DMS79 (cell line): ENCODE data around the gene MYO9B.
A peak's percentile ranks its signal among the peaks of the same experiment; 100 is the strongest.

Experiments used
- DNase-seq: peaks from one replicate; lab custom pipeline; 2025; lab: John Stamatoyannopoulos, UW

The MYO9B gene

DNA sequence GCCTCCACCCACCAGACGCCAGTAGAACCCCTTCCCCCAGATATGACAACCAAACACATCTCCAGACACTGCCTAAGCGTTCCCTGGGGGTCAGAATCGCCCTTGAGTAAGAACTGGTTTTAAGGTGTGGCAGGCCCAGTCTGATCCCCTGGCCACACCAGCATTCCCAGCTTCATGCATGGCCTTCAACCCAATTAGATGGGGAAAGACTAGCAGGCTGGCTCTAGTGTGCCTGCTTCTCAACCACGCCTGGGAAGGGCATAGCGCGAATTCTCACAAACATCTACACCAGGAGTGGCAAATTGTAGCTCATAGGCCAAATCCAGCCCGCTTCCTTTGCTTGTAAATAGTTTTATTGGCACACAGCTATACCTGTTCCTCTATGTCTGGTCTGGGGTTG is 13.9 kb upstream of the MYO9B start:
- no peak for DNase-seq

- no peak for DNase-seq
Measured at GRCh38 chr19:17063428-17063827, 12.1 kb upstream of the MYO9B start.

GRCh38 chr19:17069193-17069592 is 6.4 kb upstream of the MYO9B start:
- DNase-seq: no peak

DNA sequence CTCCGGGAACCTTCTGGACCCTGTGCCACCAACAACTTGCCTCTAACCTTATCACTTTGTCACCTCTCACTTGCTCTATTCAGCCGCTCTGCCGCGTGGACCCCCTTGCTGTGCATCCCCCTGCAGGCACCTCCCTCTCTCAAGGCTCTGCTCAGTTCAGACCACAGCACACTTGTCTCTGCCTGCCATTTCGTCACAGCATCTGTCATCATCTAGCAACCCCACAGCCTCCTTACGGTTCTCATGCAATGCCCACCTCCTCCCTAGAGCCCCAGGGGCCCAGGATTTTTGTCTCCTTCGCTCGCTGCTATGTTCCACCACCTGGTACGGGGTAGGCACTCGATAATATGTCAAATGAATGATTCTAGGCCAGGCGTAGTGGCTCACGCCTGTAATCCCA is 5.2 kb upstream of the MYO9B start:
- DNase-seq: no peak

GRCh38 chr19:17070912-17071311 is 4.7 kb upstream of the MYO9B start:
- no peak for DNase-seq

- no peak for DNase-seq
Measured at GRCh38 chr19:17073869-17074633, 1.5 kb upstream of the MYO9B start.

- DNase-seq: no peak
Measured at GRCh38 chr19:17074634-17075034, 943 bp upstream of the MYO9B start.

- peak; percentile 8 for DNase-seq
Measured at GRCh38 chr19:17075864-17076542, 426 bp downstream of the MYO9B start.

GRCh38 chr19:17076543-17076991 is 990 bp downstream of the MYO9B start:
- no peak for DNase-seq

DNA sequence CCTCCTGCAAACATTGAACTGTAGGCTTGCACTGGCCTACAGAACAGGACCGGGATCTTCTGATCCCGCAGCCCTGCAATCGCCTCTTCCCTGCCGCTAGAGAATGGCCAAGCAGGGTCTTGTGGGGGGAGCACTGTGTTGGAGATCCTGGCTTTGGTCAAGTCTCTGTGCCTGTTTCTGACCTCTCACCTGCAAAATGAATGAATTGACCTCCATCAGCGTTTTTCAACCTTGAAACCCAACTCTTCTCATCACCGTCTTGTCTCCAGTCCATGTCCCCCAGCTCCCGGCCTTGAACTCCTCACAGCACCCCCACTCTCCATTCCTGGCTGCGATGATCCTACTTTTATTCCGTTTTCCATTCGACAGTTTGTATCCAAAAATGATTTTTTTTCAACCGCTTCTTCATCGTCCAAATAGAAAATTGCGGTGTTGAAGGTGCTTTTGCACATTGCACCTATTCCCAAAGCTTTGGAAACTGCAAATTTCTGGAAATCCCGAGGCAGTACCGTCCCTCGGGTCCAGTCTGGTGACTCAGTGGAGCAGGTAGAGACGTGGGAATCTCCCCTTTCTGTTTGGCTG is 2.0 kb downstream of the MYO9B start:
- DNase-seq: no peak

DNA sequence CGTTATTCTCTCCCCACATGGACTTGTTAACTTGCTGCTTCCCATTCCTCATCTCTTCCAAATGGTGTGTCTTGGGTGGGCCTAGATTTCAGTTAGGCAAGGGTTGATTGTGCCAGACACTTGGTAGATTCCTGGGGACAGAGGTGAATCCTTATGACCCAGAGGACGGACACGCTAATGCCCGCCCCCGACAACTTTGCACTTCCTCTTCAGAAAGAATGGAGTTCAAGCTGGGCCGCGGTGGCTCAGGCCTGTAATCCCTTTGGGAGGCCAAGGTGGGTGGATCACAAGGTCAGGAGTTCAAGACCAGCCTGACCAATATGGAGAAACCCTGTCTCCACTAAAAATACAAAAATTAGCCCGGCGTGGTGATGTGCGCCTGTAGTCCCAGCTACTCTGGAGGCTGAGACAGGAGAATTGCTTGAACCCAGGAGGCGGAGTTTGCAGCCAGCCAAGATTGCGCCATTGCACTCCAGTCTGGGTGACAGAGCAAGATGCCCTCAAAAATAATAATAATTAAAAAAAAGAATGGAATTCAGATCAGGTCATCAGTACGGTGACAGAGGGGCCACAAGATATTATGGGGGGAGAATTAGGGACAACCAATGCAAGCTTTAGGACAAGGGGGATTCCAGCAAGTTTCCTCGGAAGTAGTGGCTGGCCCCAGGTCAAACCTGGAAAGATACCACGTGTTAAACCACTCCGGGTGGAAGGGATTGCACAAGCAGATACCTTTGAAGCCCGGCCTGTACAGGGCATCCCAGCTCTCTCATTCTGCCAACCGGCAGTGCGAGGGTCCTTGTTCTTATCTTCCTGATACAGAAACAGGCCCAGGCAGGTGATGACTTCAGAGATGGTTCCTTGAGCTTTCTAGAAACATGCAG is 2.7 kb downstream of the MYO9B start:
- DNase-seq: no peak

DNA sequence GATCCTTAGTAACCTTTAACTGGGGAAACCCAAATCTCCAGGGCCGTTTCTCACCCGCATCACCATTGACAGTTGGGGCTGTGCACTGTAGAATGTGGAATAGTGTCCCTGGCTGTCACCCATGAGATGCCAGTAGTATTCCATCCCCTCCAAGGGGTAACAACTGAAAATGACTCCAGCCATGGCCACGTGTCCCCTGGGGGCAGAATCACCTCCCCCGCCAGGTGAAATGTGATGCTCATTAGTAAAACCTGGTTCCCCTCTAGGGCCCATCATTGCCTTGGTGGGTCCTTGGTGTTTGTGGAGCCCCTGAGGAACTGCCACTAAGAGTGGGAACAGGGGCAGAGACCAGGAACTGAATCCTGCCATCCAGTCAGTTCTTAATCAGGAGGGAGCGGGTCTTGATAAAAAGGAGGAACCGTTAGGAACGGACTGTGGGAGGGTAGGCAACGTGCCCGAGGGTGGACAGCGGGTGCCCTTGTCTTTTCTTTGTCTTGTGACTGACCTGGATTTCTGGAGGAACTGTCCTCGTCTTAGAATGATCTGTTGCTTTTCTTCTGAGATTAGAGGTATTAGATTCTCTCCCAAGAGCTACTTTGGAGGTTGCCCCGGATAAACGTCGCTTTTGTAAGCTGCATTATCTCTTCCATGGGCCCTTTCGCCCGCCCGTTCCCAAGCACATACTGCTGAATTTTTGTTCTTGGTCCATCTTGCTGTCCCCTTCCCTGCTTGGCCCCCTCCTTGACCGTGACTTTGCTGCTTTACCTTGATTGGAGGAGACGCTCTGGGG is 3.5 kb downstream of the MYO9B start:
- DNase-seq: no peak

GRCh38 chr19:17079710-17080439 is 4.3 kb downstream of the MYO9B start:
- peak; percentile 77 for DNase-seq

GRCh38 chr19:17080440-17080801 is 4.8 kb downstream of the MYO9B start:
- no peak for DNase-seq

- no peak for DNase-seq
Measured at GRCh38 chr19:17081672-17082630, 6.4 kb downstream of the MYO9B start.

GRCh38 chr19:17086120-17086519 is 10.5 kb downstream of the MYO9B start:
- DNase-seq: no peak

GRCh38 chr19:17086834-17087233 is 11.3 kb downstream of the MYO9B start:
- DNase-seq: no peak

GRCh38 chr19:17088552-17088951 is 13.0 kb downstream of the MYO9B start:
- DNase-seq: no peak

DNA sequence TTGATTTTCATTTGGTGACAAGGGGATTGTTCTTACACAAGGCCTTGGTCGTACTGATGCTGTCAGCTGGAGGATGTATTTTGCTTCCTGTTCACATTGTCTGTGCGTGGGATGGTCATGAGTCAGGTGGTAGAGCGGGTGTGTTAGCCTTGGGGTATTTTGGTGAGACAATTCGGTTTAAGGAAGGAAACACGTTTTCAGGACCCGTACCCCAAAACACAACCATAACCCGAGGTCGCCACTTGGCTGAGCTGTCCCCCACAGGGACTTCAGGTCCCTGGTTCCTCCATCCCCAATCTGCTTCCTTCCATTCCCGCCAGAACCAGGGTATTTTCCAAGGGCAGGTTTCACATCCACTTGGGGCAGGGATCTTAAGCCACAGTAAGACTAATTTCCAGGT is 15.0 kb downstream of the MYO9B start:
- DNase-seq: no peak
